Transverse colon (tissue), 4 donors: ENCODE data around the gene AGPAT4. TPM values are rescaled to one million over a fixed set of nuclear protein-coding genes. Genes with fewer than 3 reads are reported as not detected.

Source experiments
- DNase-seq: peaks from one replicate; pipeline ENCODE4 v3.0.0-alpha.2; 2019
- H3K27ac ChIP-seq, 4 donors: fragments of 200-600 bp; sonication (generic); 2 replicates each; pipeline ENCODE4 v1.5.1; 2016 to 2018; ENCODE audit warnings: inconsistent platforms in 4 of 4
- H3K27me3 ChIP-seq: fragments of 200-600 bp; sonication (generic); 2 replicates; pipeline ENCODE4 v1.5.1; 2017; ENCODE audit warnings: inconsistent platforms
- H3K36me3 ChIP-seq, 4 donors: fragments of 200-600 bp; sonication (generic); 2 replicates each; pipeline ENCODE4 v1.5.1; 2017 to 2019; ENCODE audit warnings: inconsistent platforms in 4 of 4
- H3K4me1 ChIP-seq, 4 donors: fragments of 200-600 bp; sonication (generic); 2 replicates each; pipeline ENCODE4 v1.5.1; 2017 to 2020; ENCODE audit warnings: inconsistent platforms in 4 of 4
- H3K4me3 ChIP-seq, 4 donors: fragments of 200-600 bp; sonication (generic); 1 replicate in 1 of 4; 2 replicates in 3 of 4; pipeline versions ENCODE4 v1.5.1 to v1.6.1; 2017 to 2019; ENCODE audit warnings: inconsistent platforms in 4 of 4
- H3K9me3 ChIP-seq, 2 donors: fragments of 200-600 bp; sonication (generic); 2 replicates each; pipeline ENCODE4 v1.5.1; 2017 to 2019; ENCODE audit warnings: inconsistent platforms in 2 of 2
- CTCF ChIP-seq, 5 experiments: fragments of 200-600 bp in 3 of 5; fragments of 450-650 bp in 2 of 5; sonication (generic) in 3 of 5; IDR thresholded peaks; 1 replicate in 2 of 5; 2 replicates in 3 of 5; pipeline ENCODE4 v1.5.1; 2016 to 2017; ENCODE audit warnings: antibody characterized with exemption in 5 of 5, inconsistent platforms in 3 of 5, mild to moderate bottlenecking in 2 of 5, moderate library complexity in 1 of 5
- EP300 ChIP-seq: sonication (generic); formaldehyde crosslinking; IDR thresholded peaks from one replicate; pipeline ENCODE4 v1.6.1; 2017; ENCODE audit warnings: antibody characterized with exemption, low read depth
- POLR2A ChIP-seq: fragments of 450-650 bp; IDR thresholded peaks from one replicate; pipeline ENCODE4 v1.6.1; 2016; ENCODE audit warnings: antibody characterized with exemption, mild to moderate bottlenecking, moderate library complexity
- POLR2AphosphoS5 ChIP-seq, 3 donors: sonication (generic); formaldehyde crosslinking; IDR thresholded peaks; one replicate each; pipeline ENCODE4 v1.6.1; 2016; ENCODE audit warnings: antibody characterized with exemption in 3 of 3
- WGBS, 2 donors: methylation state at CpG; one replicate each; pipeline ENCODE4 v1.1.5; 2018; ENCODE audit warnings: low coverage in 1 of 2; 5-methylcytosine and 5-hydroxymethylcytosine counted together
- in situ Hi-C, 4 donors: fragments of 200-750 bp; cut with MboI; loops; one replicate each; pipeline versions ENCODE4 v1.15.0 to v1.15.1; 2017; ENCODE audit warnings: low sequenced_read_pairs in 3 of 4, low pct_ligation_motif_present in 1 of 4, low pct_unique_long_range_greater_than_20kb in 1 of 4
- intact Hi-C: fragments of 100-400 bp; cut with DNase I; formaldehyde crosslinking; loops from one replicate; pipeline ENCODE4 v1.15.1; 2023; ENCODE audit warnings: low total_unique reads
- total RNA-seq, 4 donors: library from RNA; depleted of rRNA; stranded (reverse); fragments of >200 nt; gene quantifications; one replicate each; pipeline ENCODE4 v1.1.0, GENCODE V29; 2016

The AGPAT4 gene
- total RNA-seq, 4 donors from 2014 or later: 2.2 to 6.4 (median 4.4) TPM

DNA sequence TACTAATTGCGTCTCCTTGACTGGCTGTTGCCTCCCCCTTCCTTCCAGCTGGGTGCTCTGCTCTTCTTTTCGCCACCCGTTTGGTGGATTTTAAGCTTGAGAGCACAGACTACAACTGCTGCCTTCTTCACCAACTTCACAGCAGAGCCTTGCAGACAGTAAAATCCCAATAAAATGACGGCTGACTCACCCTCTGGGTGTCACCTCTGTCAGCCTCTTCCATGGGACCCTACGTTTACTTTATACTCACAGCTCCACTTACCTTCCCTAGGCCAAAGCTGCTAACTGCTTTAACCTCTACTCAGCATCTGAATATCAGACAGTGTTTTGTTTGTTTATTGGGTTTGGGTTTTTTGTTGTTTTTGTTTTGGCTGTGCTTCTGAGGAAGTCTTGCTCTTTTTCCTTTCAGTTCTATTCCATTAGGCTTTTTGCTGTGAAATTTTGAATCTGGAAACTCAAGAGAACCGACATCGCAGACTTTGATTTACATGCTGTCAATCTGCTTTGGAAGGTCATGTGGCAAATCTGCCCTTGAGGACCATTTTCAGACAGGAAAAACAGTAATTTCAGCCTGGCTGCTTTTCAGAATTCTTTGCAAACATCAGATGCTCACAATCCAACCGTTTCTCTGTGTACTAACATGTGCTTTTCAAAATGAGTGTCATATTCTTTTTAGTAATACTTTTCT lies 2.4 kb downstream of the AGPAT4 start:
- no peaks in the 10 kb centered on the region for H3K9me3 ChIP-seq
- 49 to 60% methylated on average over 7 to 8 of the region's 8 CpGs for WGBS, 2 donors
- H3K4me1 ChIP-seq: peaks cover 3 to 35% (median 9%) of the 10 kb centered on the region in 4 donors
- H3K27me3 ChIP-seq: no peaks in the 10 kb centered on the region
- H3K27ac ChIP-seq: no peak overlapping the region
- no peak overlapping the region for H3K4me3 ChIP-seq
- in situ Hi-C loops (no loop called here), intact Hi-C loops (no loop called here)
- no peak for TF ChIP-seq POLR2A
- no peak for TF ChIP-seq CTCF (IDR thresholded peaks at IDR 0.05)
- TF ChIP-seq EP300: no peak
- DNase-seq: no peak
- H3K36me3 ChIP-seq: no peaks in the 10 kb centered on the region

- H3K4me1 ChIP-seq: peaks cover 3 to 35% (median 9%) of the 10 kb centered on the region in 4 donors
- 86 to 89% methylated on average over 5 of the region's 5 CpGs for whole genome bisulfite sequencing, 2 donors
- no peak for DNase-seq
- H3K27me3 ChIP-seq: no peaks in the 10 kb centered on the region
- in situ Hi-C loops: no loop called here
- H3K4me3 ChIP-seq: no peak overlapping the region
- H3K36me3 ChIP-seq: no peaks in the 10 kb centered on the region
- H3K9me3 ChIP-seq: no peaks in the 10 kb centered on the region
- no peak for TF ChIP-seq POLR2AphosphoS5 (IDR thresholded peaks at IDR 0.05)
- no peak for TF ChIP-seq EP300
- intact Hi-C loops: no loop called here
- no peak overlapping the region for H3K27ac ChIP-seq
Observed at GRCh38 chr6:161270116-161270515, 3.7 kb downstream of the AGPAT4 start.

DNA sequence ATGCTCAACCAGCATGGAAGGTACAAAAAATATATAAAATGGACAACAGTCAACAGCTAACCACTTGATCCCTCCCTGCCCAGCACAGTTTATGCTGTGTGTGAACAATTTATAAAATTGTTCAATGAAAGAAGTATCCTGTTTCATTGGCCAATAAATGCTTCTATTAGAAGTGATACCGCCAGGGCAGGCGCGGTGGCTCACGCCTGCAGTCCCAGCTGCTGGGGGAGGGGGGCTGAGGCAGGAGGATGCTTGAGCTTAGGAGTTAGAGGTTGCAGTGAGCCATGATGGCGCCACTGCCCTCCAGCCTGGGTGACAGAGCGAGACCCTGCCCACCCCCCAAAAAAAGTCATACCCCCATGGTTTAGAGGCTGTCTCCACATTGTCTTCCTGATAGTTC lies 4.6 kb downstream of the AGPAT4 start:
- no peaks in the 10 kb centered on the region for H3K27me3 ChIP-seq
- WGBS, 2 donors: 96 to 100% methylated on average over 6 of the region's 6 CpGs
- H3K27ac ChIP-seq: no peak overlapping the region
- H3K36me3 ChIP-seq: no peaks in the 10 kb centered on the region
- intact Hi-C loops (no loop called here), in situ Hi-C loops (no loop called here)
- no peak overlapping the region for H3K4me3 ChIP-seq
- DNase-seq: no peak
- TF ChIP-seq EP300: no peak
- H3K9me3 ChIP-seq: no peaks in the 10 kb centered on the region
- peaks cover 3 to 31% (median 7%) of the 10 kb centered on the region in 4 donors for H3K4me1 ChIP-seq

GRCh38 chr6:161268531-161269210 lies 5.2 kb downstream of the AGPAT4 start:
- H3K27me3 ChIP-seq: no peaks in the 10 kb centered on the region
- H3K36me3 ChIP-seq: no peaks in the 10 kb centered on the region
- H3K9me3 ChIP-seq: no peaks in the 10 kb centered on the region
- no peak overlapping the region for H3K27ac ChIP-seq
- H3K4me3 ChIP-seq: no peak overlapping the region
- no peak for DNase-seq
- in situ Hi-C loops: no loop called here
- TF ChIP-seq EP300: no peak
- no peak for TF ChIP-seq CTCF (IDR thresholded peaks at IDR 0.05)
- no peak for TF ChIP-seq POLR2AphosphoS5 (IDR thresholded peaks at IDR 0.05)
- no peak for TF ChIP-seq POLR2A
- H3K4me1 ChIP-seq: peaks cover 3 to 28% (median 6%) of the 10 kb centered on the region in 4 donors
- WGBS, 2 donors: 78 to 79% methylated on average over 6 to 7 of the region's 7 CpGs
- intact Hi-C loops: no loop called here

DNA sequence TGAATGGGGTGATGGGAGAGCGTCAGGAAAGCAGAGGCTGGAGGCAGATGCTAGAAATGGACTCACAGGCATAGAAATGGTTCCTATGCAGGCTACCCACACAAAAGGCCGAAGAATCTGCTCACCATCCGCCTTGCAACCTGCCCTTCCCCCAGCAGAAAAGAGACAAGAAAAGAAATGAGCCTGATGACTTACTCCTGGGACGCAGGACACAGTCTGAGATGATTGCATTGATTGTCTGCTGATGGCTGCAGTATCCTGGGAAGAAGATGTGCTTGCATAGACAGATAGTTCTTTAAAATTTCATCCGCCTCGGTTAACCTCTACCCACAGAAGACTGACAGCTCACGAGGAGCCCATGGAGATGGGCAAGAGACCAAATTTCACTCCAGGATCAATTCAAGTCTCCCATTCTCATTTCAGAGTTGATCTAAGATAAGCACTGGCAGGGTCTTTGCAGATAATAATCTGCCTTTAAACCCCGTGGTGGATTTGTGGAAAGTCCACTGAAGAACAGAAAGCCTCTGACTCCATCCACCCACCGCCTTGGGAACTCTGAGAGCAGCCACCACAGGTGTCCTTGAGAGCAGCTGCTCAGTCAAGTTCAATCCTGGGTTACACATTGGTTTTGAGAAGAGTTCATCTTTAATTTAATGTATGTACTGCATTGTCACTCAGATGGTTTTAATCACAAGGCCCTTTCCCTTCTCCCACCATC lies 7.2 kb downstream of the AGPAT4 start:
- no peak for DNase-seq
- H3K4me1 ChIP-seq: peaks cover 0 to 8% (median under 1%) of the 10 kb centered on the region in 4 donors
- H3K27me3 ChIP-seq: no peaks in the 10 kb centered on the region
- in situ Hi-C loops: no loop called here
- H3K36me3 ChIP-seq: no peaks in the 10 kb centered on the region
- TF ChIP-seq CTCF (IDR thresholded peaks at IDR 0.05) (no peak), EP300 (no peak), POLR2AphosphoS5 (IDR thresholded peaks at IDR 0.05) (no peak), POLR2A (no peak)
- WGBS, 2 donors: 90 to 96% methylated on average over 5 to 9 of the region's 9 CpGs
- no peak overlapping the region for H3K27ac ChIP-seq
- H3K4me3 ChIP-seq: no peak overlapping the region
- H3K9me3 ChIP-seq: no peaks in the 10 kb centered on the region
- intact Hi-C loops: no loop called here
